HG03045 (cell line): ENCODE results near the gene SLC2A4RG.
A peak's percentile ranks its signal among the peaks of the same experiment; 100 is the strongest.
"Not testable (repeated sequence)": the region's sequence is repeated elsewhere in the genome, so short reads cannot be mapped to it uniquely, and the experiment has no call there.

Source experiments
- ATAC-seq: cut with Tn5 transposase; IDR thresholded peaks from one replicate; pipeline ENCODE4 v1.9.1; 2021; ENCODE audit warnings: mild to moderate bottlenecking, moderate library complexity; ENCODE audit not compliant: unreplicated experiment

Gene SLC2A4RG

GRCh38 chr20:63712191-63712590 is 27.4 kb upstream of the SLC2A4RG start:
- ATAC-seq = no peak

- no peak for ATAC-seq
These were observed 24.7 kb upstream of the SLC2A4RG start for GRCh38 chr20:63714858-63715257.

GRCh38 chr20:63718996-63719395 is 20.6 kb upstream of the SLC2A4RG start:
- ATAC-seq = no peak

GRCh38 chr20:63722967-63723622 is 16.5 kb upstream of the SLC2A4RG start:
- ATAC-seq = not testable (repeated sequence)

GRCh38 chr20:63730189-63730733 is 9.3 kb upstream of the SLC2A4RG start:
- ATAC-seq = not testable (repeated sequence)

- no peak for ATAC-seq
These were observed 8.2 kb upstream of the SLC2A4RG start for GRCh38 chr20:63731410-63731809.

- ATAC-seq = no peak
These were observed 7.2 kb upstream of the SLC2A4RG start for GRCh38 chr20:63732118-63733095.

- ATAC-seq = no peak
These were observed 6.5 kb upstream of the SLC2A4RG start for GRCh38 chr20:63733117-63733516.

GRCh38 chr20:63733579-63734081 is 5.9 kb upstream of the SLC2A4RG start:
- ATAC-seq = no peak

GRCh38 chr20:63734111-63734945 is 5.2 kb upstream of the SLC2A4RG start:
- no peak for ATAC-seq

- no peak for ATAC-seq
These were observed 4.4 kb upstream of the SLC2A4RG start for GRCh38 chr20:63734946-63735858.

- ATAC-seq = no peak
These were observed 3.5 kb upstream of the SLC2A4RG start, which contains the start of gene LIME1 for GRCh38 chr20:63735859-63736718. Gene LIME1 (plus strand): TSS chr20:63736664. CDS start chr20:63737550, 886 bp downstream.

GRCh38 chr20:63736893-63737694 is 2.5 kb upstream of the SLC2A4RG start:
- no peak for ATAC-seq

- no peak for ATAC-seq
These were observed 2.0 kb upstream of the SLC2A4RG start for GRCh38 chr20:63737695-63737944.

GRCh38 chr20:63737945-63738686 is 1.5 kb upstream of the SLC2A4RG start:
- ATAC-seq = no peak

GRCh38 chr20:63738687-63739129 is 868 bp upstream of the SLC2A4RG start:
- ATAC-seq = no peak

GRCh38 chr20:63740070-63740626 is 572 bp downstream of the SLC2A4RG start:
- ATAC-seq = peak; percentile 22
